Pancreas (tissue), 10 donors: Measurements from ENCODE around the gene BCL6. TPM values are rescaled to one million over a fixed set of nuclear protein-coding genes. Genes with fewer than 3 reads are reported as not detected.

ENCODE experiments used
- ATAC-seq, 4 donors: fragments of 200-7000 bp; cut with Tn5 transposase; one replicate each; pipeline versions ENCODE4 v1.8.0 to v1.9.1; 2020; ENCODE audit warnings: mild to moderate bottlenecking in 4 of 4, moderate library complexity in 4 of 4
- DNase-seq, 6 donors: peaks; one replicate each; pipeline ENCODE4 v3.0.0-alpha.2; 2020
- FAIRE-seq: peaks from 2 replicates; lab custom pipeline; 2012; peaks lifted over from hg19 to GRCh38; lab: Jason Lieb, UNC
- H3K27ac ChIP-seq, 4 donors: fragments of 200-600 bp; sonication (generic); 1 replicate in 3 of 4; 2 replicates in 1 of 4; pipeline versions ENCODE4 v1.5.0 to v1.8.0; 2020
- H3K27me3 ChIP-seq, 4 donors: fragments of 200-600 bp; one replicate each; pipeline ENCODE4 v1.8.0; 2021
- H3K36me3 ChIP-seq, 3 donors: fragments of 200-600 bp; sonication (generic) in 1 of 3; one replicate each; pipeline versions ENCODE4 v1.5.0 to v1.8.0; 2020 to 2021
- H3K4me1 ChIP-seq, 3 donors: fragments of 200-600 bp; one replicate each; pipeline ENCODE4 v1.8.0; 2021
- H3K4me3 ChIP-seq, 4 donors: fragments of 200-600 bp; sonication (generic) in 2 of 4; one replicate each; pipeline versions ENCODE4 v1.5.0 to v1.8.0; 2020 to 2021
- H3K9me3 ChIP-seq, 4 donors: fragments of 200-600 bp; one replicate each; pipeline ENCODE4 v1.8.0; 2021
- WGBS, 2 donors: extraction: QIAGEN DNeasy Blood & Tissue Kit; methylation state at CpG; one replicate each; pipeline ENCODE4 v1.1.7; 2013; 5-methylcytosine and 5-hydroxymethylcytosine counted together
- intact Hi-C, 3 donors: fragments of 100-400 bp; cut with DNase I; formaldehyde crosslinking; loops; one replicate each; pipeline versions ENCODE4 v1.11.1 to v1.14.2; 2022
- polyA plus RNA-seq, 2 donors: library from polyadenylated mRNA; stranded (reverse); fragments of 200-250 nt; gene quantifications; one replicate each; pipeline ENCODE4 v1.2.3, GENCODE V29; 2013
- total RNA-seq, 6 donors: library from RNA; stranded (reverse); fragmentation: NEBNext Ultra II Directional in 4 of 6; extraction: Animal tissue kit (Norgen Biotek cat#: 25700) in 4 of 6; gene quantifications; one replicate each; pipeline versions ENCODE4 v1.2.1 to v1.2.4, GENCODE V29; 2021 to 2023
- TF ChIP-seq, protein P1 (sequence below), 4 donors: fragments of 200-600 bp; sonication (generic) in 3 of 4; IDR thresholded peaks; one replicate each; pipeline versions ENCODE4 v1.5.0 to v1.8.0; 2021; ENCODE audit warnings: antibody characterized with exemption in 4 of 4
- donor health status: healthy with polysubstance abuse.
- donor health status: DM: no; HTN: no; CAD: no; lungs with moderate emphysema.
- donor health status: DM: no; HTN: no; CAD: no.
- donor health status: control.
- donor health status: control.
- donor health status: Bipolar disorder and iron deficiency.
- donor health status: DM: yes; HTN: yes; CAD: no.
- donor health status: DM: no; HTN: no; CAD: no.
- donor health status: DM: no; HTN: no; CAD: no.
- donor health status: DM: yes; HTN: yes; CAD: no.

The BCL6 gene
- total and polyA plus RNA-seq, 8 donors: 19.0 to 48.1 (median 30.5) TPM

DNA sequence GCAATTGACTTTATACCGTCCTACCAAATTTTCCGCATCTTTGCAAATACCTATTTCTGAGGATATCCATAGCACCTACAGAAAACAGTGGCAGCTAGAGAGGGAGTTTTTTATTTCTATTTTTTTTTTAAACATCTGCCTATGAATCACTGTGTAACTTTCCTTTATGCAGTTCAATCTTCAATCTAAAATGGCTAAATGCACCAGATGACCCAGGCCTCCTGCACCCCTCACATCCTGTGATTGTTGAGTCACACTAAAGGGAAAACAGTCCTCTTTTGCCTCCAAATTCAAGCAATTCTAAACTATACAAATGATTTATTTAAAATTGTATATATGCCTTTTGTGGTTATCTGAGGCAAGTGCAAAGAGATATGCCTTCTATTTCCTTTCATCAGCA, 20.1 kb upstream of the BCL6 start:
- no peaks in the 10 kb centered on the region for H3K36me3 ChIP-seq
- ATAC-seq (no peak), DNase-seq (no peak), FAIRE-seq (no peak)
- TF ChIP-seq, protein P1, sequence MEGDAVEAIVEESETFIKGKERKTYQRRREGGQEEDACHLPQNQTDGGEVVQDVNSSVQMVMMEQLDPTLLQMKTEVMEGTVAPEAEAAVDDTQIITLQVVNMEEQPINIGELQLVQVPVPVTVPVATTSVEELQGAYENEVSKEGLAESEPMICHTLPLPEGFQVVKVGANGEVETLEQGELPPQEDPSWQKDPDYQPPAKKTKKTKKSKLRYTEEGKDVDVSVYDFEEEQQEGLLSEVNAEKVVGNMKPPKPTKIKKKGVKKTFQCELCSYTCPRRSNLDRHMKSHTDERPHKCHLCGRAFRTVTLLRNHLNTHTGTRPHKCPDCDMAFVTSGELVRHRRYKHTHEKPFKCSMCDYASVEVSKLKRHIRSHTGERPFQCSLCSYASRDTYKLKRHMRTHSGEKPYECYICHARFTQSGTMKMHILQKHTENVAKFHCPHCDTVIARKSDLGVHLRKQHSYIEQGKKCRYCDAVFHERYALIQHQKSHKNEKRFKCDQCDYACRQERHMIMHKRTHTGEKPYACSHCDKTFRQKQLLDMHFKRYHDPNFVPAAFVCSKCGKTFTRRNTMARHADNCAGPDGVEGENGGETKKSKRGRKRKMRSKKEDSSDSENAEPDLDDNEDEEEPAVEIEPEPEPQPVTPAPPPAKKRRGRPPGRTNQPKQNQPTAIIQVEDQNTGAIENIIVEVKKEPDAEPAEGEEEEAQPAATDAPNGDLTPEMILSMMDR (IDR thresholded peaks at IDR 0.05): no peak
- no peak overlapping the region for H3K4me3 ChIP-seq
- H3K4me1 ChIP-seq: peaks cover 0 to 6% (median 0%) of the 10 kb centered on the region in 3 donors
- no peak overlapping the region for H3K27ac ChIP-seq
- H3K9me3 ChIP-seq: no peaks in the 10 kb centered on the region
- WGBS, 2 donors: 95 to 97% methylated on average over 2 of the region's 2 CpGs
- no peaks in the 10 kb centered on the region for H3K27me3 ChIP-seq
- intact Hi-C loops: no loop called here

DNA sequence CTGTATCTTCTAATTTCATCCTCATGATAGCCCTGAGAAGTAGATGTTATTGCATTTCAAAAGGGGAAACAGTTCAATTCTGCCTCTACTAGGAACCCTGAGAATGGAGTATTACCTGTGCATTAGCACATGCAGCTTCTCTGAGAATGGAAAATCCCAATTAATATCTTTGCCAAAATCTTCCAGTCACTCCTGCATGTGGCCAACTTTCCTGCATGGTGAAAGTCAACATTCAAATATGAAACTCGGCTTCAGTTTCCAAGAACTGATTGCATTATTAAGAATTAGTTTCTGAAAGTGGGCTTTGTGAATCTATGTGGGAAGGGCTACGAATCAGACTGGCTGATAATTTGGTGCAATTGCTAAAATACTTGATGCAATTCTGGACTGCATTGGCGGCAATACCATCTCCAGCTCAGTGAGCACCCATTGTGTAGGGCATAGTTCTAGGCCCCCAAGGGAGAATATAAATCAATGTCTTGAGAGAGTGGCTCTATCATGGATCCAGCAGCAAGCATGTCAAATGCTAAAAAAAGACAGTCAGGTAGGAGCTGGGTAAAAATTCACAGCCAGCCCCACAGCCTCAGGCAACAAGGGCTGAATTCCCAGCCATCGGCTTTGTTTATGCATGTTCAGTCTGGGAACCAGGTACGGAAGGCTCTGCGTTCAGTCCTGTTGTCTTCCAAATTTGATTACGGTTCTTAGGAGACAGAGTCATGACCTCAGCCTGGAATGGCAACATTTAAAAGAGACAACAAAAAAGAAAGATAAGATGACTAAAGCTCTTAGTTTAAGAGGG, 18.8 kb upstream of the BCL6 start:
- Histone ChIP-seq H3K27ac (no peak overlapping the region), H3K9me3 (no peaks in the 10 kb centered on the region), H3K27me3 (peaks cover 0 to 3% (median 0%) of the 10 kb centered on the region in 4 donors), H3K4me3 (no peak overlapping the region), H3K4me1 (peaks cover 0 to 6% (median 0%) of the 10 kb centered on the region in 3 donors), H3K36me3 (no peaks in the 10 kb centered on the region)
- DNase-seq (no peak), ATAC-seq (peak in 2 of 4 donors; percentile 65 to 79), FAIRE-seq (no peak)
- WGBS, 2 donors: 53 to 54% methylated on average over 7 of the region's 7 CpGs
- intact Hi-C loops: no loop called here
- TF ChIP-seq, protein P1 (IDR thresholded peaks at IDR 0.05): no peak

DNA sequence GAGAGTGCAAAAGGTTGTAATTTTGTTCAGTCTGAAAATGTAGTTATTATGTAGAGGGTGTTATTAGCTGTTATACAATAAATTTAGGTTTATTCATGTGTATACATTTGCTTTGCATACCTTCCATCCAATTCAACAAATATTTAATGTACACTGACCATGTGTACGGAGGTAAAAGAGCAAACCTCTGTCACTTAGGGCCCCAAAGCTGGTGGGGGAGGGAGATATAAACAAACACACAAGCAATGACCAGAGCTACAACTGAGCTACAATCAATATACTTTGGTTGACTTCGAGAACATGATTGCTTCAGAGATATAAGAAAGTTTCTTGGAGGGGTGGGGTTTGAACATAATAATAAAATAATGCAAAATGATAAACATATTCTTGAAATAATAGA, 17.5 kb upstream of the BCL6 start:
- WGBS, 2 donors: 87 to 91% methylated on average over 2 of the region's 2 CpGs
- ATAC-seq (no peak), DNase-seq (no peak), FAIRE-seq (no peak)
- H3K4me3 ChIP-seq: no peak overlapping the region
- no peaks in the 10 kb centered on the region for H3K36me3 ChIP-seq
- H3K4me1 ChIP-seq: peaks cover 0 to 6% (median 0%) of the 10 kb centered on the region in 3 donors
- no peak overlapping the region for H3K27ac ChIP-seq
- peaks cover 0 to 3% (median 0%) of the 10 kb centered on the region in 4 donors for H3K27me3 ChIP-seq
- intact Hi-C loops: no loop called here
- no peaks in the 10 kb centered on the region for H3K9me3 ChIP-seq
- TF ChIP-seq, protein P1 (IDR thresholded peaks at IDR 0.05): no peak

DNA sequence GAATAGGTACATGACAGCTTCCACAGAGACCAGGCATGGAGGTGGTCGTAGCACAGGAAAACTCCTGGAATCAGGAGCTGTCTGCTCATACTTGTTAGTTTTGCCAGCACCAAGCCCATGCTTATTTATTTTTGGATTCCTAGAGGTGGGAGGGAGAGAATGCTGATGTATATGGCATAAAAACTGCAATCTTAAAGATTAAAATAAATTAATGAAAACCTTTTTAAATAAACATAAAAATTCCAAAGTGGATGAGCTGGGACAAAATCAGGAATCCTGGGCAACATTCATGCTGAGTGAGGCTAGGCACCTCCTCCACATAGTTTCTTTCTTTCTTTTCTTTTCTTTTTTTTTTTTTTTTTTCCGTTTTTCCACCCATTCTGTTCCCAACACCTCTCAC, 14.3 kb upstream of the BCL6 start:
- H3K27ac ChIP-seq: no peak overlapping the region
- ATAC-seq (no peak), DNase-seq (no peak), FAIRE-seq (no peak)
- peaks cover 0 to 3% (median 0%) of the 10 kb centered on the region in 4 donors for H3K27me3 ChIP-seq
- H3K4me1 ChIP-seq: peaks cover 0 to 6% (median 0%) of the 10 kb centered on the region in 3 donors
- no peaks in the 10 kb centered on the region for H3K36me3 ChIP-seq
- TF ChIP-seq, protein P1 (IDR thresholded peaks at IDR 0.05): no peak
- no peaks in the 10 kb centered on the region for H3K9me3 ChIP-seq
- intact Hi-C loops: no loop called here
- no peak overlapping the region for H3K4me3 ChIP-seq
- WGBS, 2 donors: 64 to 78% methylated on average over 2 of the region's 2 CpGs
